Right cardiac atrium (tissue), 5 donors: ENCODE measurements around the gene DENND11. TPM values are rescaled to one million over a fixed set of nuclear protein-coding genes. Genes with fewer than 3 reads are reported as not detected.
"Not testable (repeated sequence)": the region's sequence is repeated elsewhere in the genome, so short reads cannot be mapped to it uniquely, and the experiment has no call there.

ENCODE experiments used
- ATAC-seq, 2 donors: fragments of 200-7000 bp; cut with Tn5 transposase; one replicate each; pipeline versions ENCODE4 v1.8.0 to v1.9.1; 2020; ENCODE audit warnings: moderate library complexity in 2 of 2, mild to moderate bottlenecking in 1 of 2
- DNase-seq, 3 donors: peaks; one replicate each; pipeline ENCODE4 v3.0.0-alpha.2; 2020
- H3K27ac ChIP-seq: one replicate; pipeline ENCODE4 v1.5.1; 2013; ENCODE audit warnings: mild to moderate bottlenecking, low read length, control low read depth, moderate library complexity
- H3K27me3 ChIP-seq: one replicate; pipeline ENCODE4 v1.6.1; 2013; ENCODE audit not compliant: control insufficient read depth, insufficient read depth
- H3K4me1 ChIP-seq: one replicate; pipeline ENCODE4 v1.6.1; 2013; ENCODE audit warnings: low read length; ENCODE audit not compliant: control insufficient read depth, insufficient read depth
- H3K4me3 ChIP-seq: one replicate; pipeline ENCODE4 v1.5.1; 2013; ENCODE audit warnings: low read length, control low read depth
- H3K9me3 ChIP-seq: one replicate; pipeline ENCODE4 v1.6.1; 2013; ENCODE audit warnings: low read length; ENCODE audit not compliant: control insufficient read depth
- WGBS: extraction: QIAGEN DNeasy Blood & Tissue Kit; methylation state at CpG from one replicate; pipeline ENCODE4 v1.1.7; 2013; 5-methylcytosine and 5-hydroxymethylcytosine counted together
- intact Hi-C, 4 donors: fragments of 100-400 bp; cut with DNase I; formaldehyde crosslinking; loops; one replicate each; pipeline versions ENCODE4 v1.11.0 to v1.14.0; 2022 to 2023
- polyA plus RNA-seq: library from polyadenylated mRNA; stranded (reverse); fragments of 200-250 nt; gene quantifications from one replicate; pipeline ENCODE4 v1.2.3, GENCODE V29; 2013
- total RNA-seq, 4 donors: library from RNA; stranded (reverse); fragmentation: NEBNext Ultra II Directional; extraction: Animal tissue kit (Norgen Biotek cat#: 25700); gene quantifications; one replicate each; pipeline ENCODE4 v1.2.1, GENCODE V29; 2021
- donor health status: healthy with polysubstance abuse.
- donor health status: DM: no; HTN: yes; CAD: no.
- donor health status: DM: no; HTN: no; CAD: no.
- donor health status: DM: no; HTN: yes; CAD: no; lungs with severe emphysema.
- donor health status: DM: yes; HTN: yes; CAD: no.

DENND11 gene
- total and polyA plus RNA-seq, 5 donors, result 5.2 to 11.9 (median 11.4) TPM

DNA sequence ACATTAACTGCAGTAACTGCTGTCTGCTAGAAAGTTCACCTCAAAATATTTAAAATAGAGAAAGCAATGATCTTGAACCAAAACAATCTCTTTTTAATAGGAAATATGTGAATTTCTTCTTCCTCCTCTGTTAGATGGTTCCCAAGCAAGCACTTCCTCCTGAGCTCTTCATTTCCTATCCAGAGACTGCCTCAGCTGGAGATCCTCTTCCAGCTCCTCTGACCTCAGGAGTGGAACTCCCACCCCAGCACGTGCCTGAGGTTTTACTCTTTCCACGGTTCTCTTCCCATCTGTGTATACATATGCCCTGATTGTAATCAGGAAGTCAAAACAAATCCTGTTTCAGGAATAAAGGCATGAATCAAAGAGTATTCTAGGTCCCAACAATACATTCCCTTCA is 5.6 kb downstream of the DENND11 start:
- Histone ChIP-seq H3K27ac (no peak overlapping the region), H3K4me1 (peaks cover 6% of the 10 kb centered on the region), H3K27me3 (no peaks in the 10 kb centered on the region), H3K9me3 (no peaks in the 10 kb centered on the region), H3K4me3 (no peak overlapping the region)
- intact Hi-C loops, result no loop called here
- DNase-seq (peak in 1 of 3 donors; percentile 25), ATAC-seq (no peak)
- WGBS, result 37% methylated on average over 2 of the region's 2 CpGs

DNA sequence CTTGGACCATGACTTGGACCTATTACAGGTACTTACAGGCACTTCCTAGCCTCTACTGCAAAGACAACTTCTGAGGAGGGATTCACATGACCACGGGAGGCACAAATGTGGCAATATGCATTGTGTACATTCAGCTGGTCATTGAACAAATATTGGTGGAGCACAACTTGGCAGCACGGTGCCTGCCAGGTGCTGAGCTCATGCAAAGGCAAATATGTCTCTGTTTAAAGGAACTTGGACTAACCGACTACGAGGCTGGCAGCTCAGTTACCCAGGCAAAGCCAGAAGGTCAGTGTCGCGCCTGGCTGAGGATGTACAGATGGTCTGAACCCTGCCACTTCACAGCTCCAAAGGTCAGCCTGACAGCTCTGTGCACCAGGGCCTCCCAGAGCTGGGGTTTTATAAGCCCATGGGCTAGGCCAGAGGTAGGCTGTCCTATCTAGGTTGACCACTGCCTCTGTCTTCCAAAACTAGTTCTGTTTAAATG is 6.1 kb downstream of the DENND11 start:
- 80% methylated on average over 6 of the region's 6 CpGs for WGBS
- ATAC-seq (peak in 1 of 2 donors; percentile 30), DNase-seq (peak in 1 of 3 donors; percentile 30)
- intact Hi-C loops, result no loop called here
- Histone ChIP-seq H3K4me3 (no peak overlapping the region), H3K27ac (no peak overlapping the region), H3K27me3 (no peaks in the 10 kb centered on the region), H3K9me3 (no peaks in the 10 kb centered on the region), H3K4me1 (peaks cover 5% of the 10 kb centered on the region)

DNA sequence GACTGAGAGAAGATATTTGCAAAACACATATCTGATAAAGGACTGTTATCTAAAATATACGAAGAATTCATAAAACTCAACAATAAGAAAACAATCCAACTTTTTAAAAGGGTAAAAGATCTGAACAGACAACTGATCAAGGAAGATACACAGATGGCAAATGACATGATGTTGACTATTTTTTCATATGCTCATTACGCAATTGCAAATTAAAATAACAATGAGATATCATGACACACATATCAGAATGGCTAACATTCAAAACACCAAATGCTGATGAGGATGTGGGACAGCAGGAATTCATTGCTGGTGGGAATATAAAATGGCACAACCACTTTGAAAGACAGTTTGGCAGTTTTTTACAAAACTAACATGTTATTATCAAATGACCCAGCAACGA is 8.9 kb downstream of the DENND11 start:
- H3K4me3 ChIP-seq, result no peak overlapping the region
- no peak overlapping the region for H3K27ac ChIP-seq
- ATAC-seq (no peak), DNase-seq (no peak)
- H3K27me3 ChIP-seq, result no peaks in the 10 kb centered on the region
- H3K9me3 ChIP-seq, result no peaks in the 10 kb centered on the region
- WGBS, result 81% methylated on average over 3 of the region's 3 CpGs
- intact Hi-C loops, result no loop called here
- peaks cover 2% of the 10 kb centered on the region for H3K4me1 ChIP-seq

DNA sequence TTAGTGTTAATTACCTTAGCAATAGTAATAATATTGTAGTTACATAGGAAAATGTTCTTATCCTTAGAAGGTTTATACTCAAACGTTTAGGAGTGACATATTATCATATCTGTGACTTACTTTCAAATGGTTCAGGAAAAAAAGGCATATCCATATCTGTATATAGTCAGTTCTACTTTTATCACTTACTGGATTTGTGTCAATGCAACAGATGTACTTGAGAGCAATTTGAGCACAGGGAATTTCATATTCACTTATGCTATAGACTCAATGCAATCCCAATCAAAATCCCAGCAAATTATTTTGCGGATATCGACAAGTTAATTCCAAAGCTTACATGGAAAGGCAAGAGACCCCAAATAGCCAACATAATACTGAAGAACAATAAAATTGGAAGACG is 10.0 kb downstream of the DENND11 start:
- ATAC-seq (no peak), DNase-seq (no peak)
- Histone ChIP-seq H3K27me3 (no peaks in the 10 kb centered on the region), H3K4me1 (peaks cover 1% of the 10 kb centered on the region), H3K27ac (no peak overlapping the region), H3K9me3 (no peaks in the 10 kb centered on the region), H3K4me3 (no peak overlapping the region)
- 83% methylated on average over 4 of the region's 4 CpGs for WGBS
- intact Hi-C loops, result no loop called here

DNA sequence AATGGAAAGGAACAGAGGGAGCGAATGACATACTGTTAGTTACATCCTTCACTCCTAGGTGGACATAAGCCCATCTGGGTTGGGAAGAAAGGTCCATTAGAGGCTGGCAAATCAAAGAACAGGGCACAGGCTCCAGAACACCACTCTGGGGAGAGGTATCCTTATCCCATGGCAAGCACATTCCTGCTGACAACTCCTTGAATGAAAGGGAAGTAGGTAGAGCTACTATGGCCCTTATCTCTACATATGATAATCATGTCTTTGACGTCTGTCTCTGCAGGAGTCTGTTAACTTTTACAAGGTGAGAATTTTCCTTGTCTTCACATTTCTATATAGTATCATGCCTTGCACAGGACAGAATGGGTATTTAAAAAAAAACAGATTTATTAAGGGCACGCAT is 10.4 kb downstream of the DENND11 start:
- intact Hi-C loops, result no loop called here
- WGBS, result 82% methylated on average over 3 of the region's 3 CpGs
- no peak for ATAC-seq

DNA sequence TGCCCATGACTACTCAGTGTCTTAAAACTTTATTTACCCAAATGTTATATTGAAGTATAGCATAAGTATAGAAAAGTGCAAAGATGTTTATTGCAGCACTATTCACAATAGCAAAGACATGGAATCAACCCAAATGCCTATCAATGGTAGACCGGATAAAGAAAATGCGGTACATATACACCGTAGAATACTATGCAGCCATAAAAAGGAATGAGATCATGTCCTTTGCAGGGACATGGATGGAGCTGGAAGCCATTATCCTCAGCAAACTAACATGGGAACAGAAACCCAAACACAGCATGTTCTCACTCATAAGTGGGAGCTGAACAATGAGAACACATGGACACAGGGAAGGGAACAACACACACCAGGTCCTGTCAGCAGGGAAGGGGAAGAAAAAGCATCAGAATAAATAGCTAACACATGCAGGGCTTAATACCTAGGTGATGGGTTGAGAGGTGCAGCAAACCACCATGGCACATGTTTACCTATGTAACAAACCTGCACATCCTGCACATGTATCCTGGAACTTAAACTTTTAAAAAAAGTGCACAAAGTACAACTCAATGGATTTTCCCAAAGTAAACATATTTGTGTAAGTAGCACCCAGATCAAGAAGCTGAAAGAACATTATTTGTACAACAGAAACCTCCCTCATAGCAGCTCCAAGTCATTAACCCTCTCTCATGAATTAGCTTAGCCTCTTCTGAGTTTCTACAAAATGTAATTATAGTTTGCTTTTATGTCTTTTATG is 12.7 kb downstream of the DENND11 start:
- H3K9me3 ChIP-seq, intact Hi-C loops, H3K27ac ChIP-seq, H3K4me1 ChIP-seq, H3K27me3 ChIP-seq, DNase-seq, ATAC-seq, H3K4me3 ChIP-seq: not testable (repeated sequence)
- WGBS, result 98% methylated on average over 3 of the region's 3 CpGs

More for the DNA sequence above, 10.4 kb downstream of the DENND11 start:
- Histone ChIP-seq H3K9me3 (no peaks in the 10 kb centered on the region), H3K27ac (no peak overlapping the region), H3K4me1 (peaks cover 2% of the 10 kb centered on the region), H3K27me3 (no peaks in the 10 kb centered on the region), H3K4me3 (no peak overlapping the region)
- DNase-seq, result no peak

DNA sequence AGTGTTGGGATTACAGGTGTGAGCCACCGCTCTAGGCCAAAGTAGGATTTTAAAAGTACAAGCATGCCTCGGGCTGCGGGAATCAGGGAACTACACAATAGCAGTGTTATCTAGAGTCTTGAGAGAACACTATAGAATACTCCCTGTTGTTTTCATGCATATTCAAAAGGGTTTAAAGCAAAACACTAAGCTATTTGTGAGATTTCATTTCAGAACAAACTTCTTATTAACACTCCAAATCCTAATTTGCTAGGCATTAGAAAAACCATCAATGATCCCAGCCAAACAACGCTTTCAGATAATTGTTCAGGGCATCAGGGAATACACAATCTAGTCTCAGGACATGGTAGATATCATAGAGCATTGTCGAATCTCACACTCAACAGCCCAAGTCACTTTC is 13.9 kb downstream of the DENND11 start:
- Histone ChIP-seq H3K27ac (no peak overlapping the region), H3K27me3 (no peaks in the 10 kb centered on the region), H3K4me3 (no peak overlapping the region), H3K9me3 (no peaks in the 10 kb centered on the region), H3K4me1 (peaks cover 3% of the 10 kb centered on the region)
- 85% methylated on average over 5 of the region's 5 CpGs for WGBS
- intact Hi-C loops, result no loop called here
- DNase-seq (no peak), ATAC-seq (no peak)

DNA sequence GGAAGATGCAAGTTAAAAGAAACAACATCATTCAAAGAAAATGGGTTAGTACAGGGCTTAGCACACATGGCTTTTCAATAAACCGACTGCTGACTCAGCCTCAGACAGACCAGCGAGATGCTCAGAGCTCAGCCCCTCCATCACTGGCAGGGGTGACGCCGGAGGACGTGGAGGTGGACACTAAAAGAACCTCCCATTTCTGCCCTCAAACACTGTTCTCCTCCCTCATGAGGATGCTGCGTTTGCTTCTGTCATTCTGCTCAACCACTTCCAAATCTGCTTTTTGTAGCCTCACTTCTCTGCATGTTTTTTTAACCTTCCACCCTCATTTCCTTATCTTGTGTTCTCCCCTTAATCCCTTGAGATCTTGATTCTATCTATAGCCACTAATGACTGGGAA is 15.3 kb downstream of the DENND11 start:
- Histone ChIP-seq H3K27me3 (no peaks in the 10 kb centered on the region), H3K4me3 (no peak overlapping the region), H3K27ac (no peak overlapping the region), H3K9me3 (no peaks in the 10 kb centered on the region), H3K4me1 (peaks cover 3% of the 10 kb centered on the region)
- intact Hi-C loops, result no loop called here
- ATAC-seq (peak in 1 of 2 donors; percentile 48), DNase-seq (no peak)
- 58% methylated on average over 6 of the region's 6 CpGs for WGBS

DNA sequence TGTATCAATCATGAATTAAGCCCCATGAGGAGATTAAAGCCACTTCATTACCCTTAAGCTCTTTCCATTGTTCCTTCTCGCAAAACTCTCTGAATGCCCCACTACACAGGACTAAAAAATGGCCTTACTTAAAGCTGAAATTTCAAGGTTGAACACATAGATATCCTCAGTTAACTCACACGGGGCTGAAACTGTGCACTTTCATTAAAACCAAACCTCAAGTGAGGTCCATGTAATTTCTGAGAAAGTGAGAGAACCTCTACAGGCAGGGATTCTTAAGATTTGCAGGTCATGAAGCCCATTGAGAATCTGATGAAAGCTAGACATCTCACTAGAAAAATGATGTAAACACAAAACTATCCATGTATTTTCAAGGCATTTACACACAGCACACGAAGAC is 15.9 kb downstream of the DENND11 start:
- DNase-seq, result no peak
- WGBS, result 92% methylated on average over 3 of the region's 3 CpGs
- H3K27me3 ChIP-seq, result no peaks in the 10 kb centered on the region
- no peak overlapping the region for H3K27ac ChIP-seq
- intact Hi-C loops, result no loop called here
- no peak for ATAC-seq
- no peaks in the 10 kb centered on the region for H3K9me3 ChIP-seq
- peaks cover 3% of the 10 kb centered on the region for H3K4me1 ChIP-seq
- H3K4me3 ChIP-seq, result no peak overlapping the region

DNA sequence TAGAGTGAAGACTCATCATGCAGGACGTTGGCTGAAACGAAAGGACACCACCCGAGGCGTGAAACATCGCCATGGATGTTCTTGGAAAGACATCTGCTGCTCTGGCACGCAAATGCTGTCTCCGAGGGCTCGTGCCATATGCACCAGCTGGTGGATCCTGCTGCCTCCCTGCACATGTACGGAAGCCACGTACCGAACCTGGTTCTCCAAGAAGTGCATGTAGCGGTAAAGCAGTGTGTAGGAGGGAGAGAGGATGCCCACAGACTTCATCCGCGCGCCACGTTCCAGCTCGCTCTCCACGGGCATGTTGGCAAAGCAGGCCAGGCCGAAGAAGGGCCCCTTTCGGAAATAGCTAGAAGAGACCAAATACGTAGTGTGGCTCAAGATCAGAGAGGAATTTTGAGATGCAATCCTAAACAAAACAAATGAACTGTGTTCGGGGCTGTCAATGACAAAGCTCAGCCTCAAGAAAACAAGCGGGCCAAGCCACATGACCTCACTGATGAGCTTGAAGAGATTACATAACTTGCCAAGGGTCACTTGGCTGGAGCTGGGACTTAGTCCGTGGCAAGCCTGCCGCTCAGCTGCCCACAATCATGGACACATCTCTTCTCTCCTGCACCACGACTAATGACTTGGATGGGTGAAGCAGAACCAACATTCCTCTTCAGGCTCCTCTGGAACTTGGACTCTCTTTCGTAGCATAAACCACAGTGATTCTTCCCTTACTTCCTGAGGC is 16.5 kb downstream of the DENND11 start:
- H3K4me1 ChIP-seq, result peaks cover 3% of the 10 kb centered on the region
- intact Hi-C loops, result no loop called here
- DNase-seq, result no peak
- no peaks in the 10 kb centered on the region for H3K27me3 ChIP-seq
- no peak overlapping the region for H3K4me3 ChIP-seq
- H3K9me3 ChIP-seq, result no peaks in the 10 kb centered on the region
- 89% methylated on average over 27 of the region's 27 CpGs for WGBS
- no peak overlapping the region for H3K27ac ChIP-seq
- peak in 1 of 2 donors; percentile 37 for ATAC-seq

DNA sequence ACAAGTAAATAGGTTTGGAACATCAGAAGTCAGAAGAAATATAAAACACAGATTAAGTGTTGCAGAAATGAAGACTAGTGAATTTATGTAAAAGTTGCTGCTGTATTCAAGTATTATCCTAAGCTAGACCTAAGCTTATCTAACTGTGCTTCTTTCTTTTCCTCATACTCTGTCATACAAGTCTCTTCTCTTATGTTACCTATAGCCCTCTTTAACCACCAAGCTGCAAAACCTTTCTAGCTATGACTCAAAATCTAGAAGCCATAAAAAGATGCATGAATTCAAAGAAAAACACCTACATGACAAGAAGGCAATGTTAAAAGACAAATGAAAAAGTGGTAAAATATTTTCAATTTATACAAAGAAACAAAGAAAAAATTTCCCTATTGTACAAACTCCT is 23.0 kb downstream of the DENND11 start:
- Histone ChIP-seq H3K4me1 (no peaks in the 10 kb centered on the region), H3K4me3 (no peak overlapping the region), H3K27ac (no peak overlapping the region), H3K27me3 (no peaks in the 10 kb centered on the region), H3K9me3 (no peaks in the 10 kb centered on the region)
- DNase-seq, result no peak
- intact Hi-C loops, result no loop called here
- ATAC-seq, result no peak
